Right atrium auricular region (tissue), 2 donors: ENCODE results near the gene OIT3. TPM values are rescaled to one million over a fixed set of nuclear protein-coding genes. Genes with fewer than 3 reads are reported as not detected.
A peak's percentile ranks its signal among the peaks of the same experiment; 100 is the strongest.

Source experiments
- DNase-seq: peaks from one replicate; pipeline ENCODE4 v3.0.0-alpha.2; 2019; ENCODE audit warnings: low spot score
- H3K27ac ChIP-seq, 2 donors: fragments of 200-600 bp; sonication (generic); 1 replicate in 1 of 2; 2 replicates in 1 of 2; pipeline ENCODE4 v1.5.1; 2016 to 2019
- H3K27me3 ChIP-seq, 2 donors: fragments of 200-600 bp; sonication (generic); one replicate each; pipeline versions ENCODE4 v1.5.1 to v1.6.0; 2017 to 2019
- H3K36me3 ChIP-seq: fragments of 200-600 bp; sonication (generic); one replicate; pipeline ENCODE4 v1.5.1; 2016
- H3K4me1 ChIP-seq, 2 donors: fragments of 200-600 bp; sonication (generic); one replicate each; pipeline versions ENCODE4 v1.5.1 to v1.6.0; 2017 to 2019
- H3K4me3 ChIP-seq, 2 donors: fragments of 200-600 bp; sonication (generic); 1 replicate in 1 of 2; 2 replicates in 1 of 2; pipeline ENCODE4 v1.5.1; 2017 to 2019; ENCODE audit warnings: mild to moderate bottlenecking in 1 of 2, moderate library complexity in 1 of 2
- H3K9me3 ChIP-seq, 2 donors: fragments of 200-600 bp; sonication (generic); one replicate each; pipeline ENCODE4 v1.5.1; 2019
- total RNA-seq, 2 donors: library from RNA; depleted of rRNA; stranded (reverse); fragments of >200 nt; gene quantifications; one replicate each; pipeline ENCODE4 v1.1.0, GENCODE V29; 2016
- TF ChIP-seq, protein P1 (sequence below), 2 donors: fragments of 200-600 bp; sonication (generic); IDR thresholded peaks; one replicate each; pipeline ENCODE4 v1.5.1; 2019; ENCODE audit warnings: antibody characterized with exemption in 2 of 2

The OIT3 gene
- total RNA-seq, 2 donors from 2014 or later: 0.30 to 0.67 TPM

GRCh38 chr10:72954596-72955554 lies 61.3 kb downstream of the OIT3 start, which contains the start of gene PLA2G12B:
TSS of gene PLA2G12B (minus strand) at chr10:72954806. CDS start at chr10:72954685, 121 bp downstream.
- Histone ChIP-seq H3K27me3 (no peaks in the 10 kb centered on the region), H3K9me3 (no peaks in the 10 kb centered on the region), H3K4me1 (no peaks in the 10 kb centered on the region), H3K27ac (peak within 1 kb of the TSS; percentile 74 to 96), H3K36me3 (no peaks in the 10 kb centered on the region), H3K4me3 (peak within 1 kb of the TSS in 1 of 2 donors; percentile 1)
- no peak for DNase-seq
- TF ChIP-seq, protein P1, sequence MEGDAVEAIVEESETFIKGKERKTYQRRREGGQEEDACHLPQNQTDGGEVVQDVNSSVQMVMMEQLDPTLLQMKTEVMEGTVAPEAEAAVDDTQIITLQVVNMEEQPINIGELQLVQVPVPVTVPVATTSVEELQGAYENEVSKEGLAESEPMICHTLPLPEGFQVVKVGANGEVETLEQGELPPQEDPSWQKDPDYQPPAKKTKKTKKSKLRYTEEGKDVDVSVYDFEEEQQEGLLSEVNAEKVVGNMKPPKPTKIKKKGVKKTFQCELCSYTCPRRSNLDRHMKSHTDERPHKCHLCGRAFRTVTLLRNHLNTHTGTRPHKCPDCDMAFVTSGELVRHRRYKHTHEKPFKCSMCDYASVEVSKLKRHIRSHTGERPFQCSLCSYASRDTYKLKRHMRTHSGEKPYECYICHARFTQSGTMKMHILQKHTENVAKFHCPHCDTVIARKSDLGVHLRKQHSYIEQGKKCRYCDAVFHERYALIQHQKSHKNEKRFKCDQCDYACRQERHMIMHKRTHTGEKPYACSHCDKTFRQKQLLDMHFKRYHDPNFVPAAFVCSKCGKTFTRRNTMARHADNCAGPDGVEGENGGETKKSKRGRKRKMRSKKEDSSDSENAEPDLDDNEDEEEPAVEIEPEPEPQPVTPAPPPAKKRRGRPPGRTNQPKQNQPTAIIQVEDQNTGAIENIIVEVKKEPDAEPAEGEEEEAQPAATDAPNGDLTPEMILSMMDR (IDR thresholded peaks at IDR 0.05): no peak

DNA sequence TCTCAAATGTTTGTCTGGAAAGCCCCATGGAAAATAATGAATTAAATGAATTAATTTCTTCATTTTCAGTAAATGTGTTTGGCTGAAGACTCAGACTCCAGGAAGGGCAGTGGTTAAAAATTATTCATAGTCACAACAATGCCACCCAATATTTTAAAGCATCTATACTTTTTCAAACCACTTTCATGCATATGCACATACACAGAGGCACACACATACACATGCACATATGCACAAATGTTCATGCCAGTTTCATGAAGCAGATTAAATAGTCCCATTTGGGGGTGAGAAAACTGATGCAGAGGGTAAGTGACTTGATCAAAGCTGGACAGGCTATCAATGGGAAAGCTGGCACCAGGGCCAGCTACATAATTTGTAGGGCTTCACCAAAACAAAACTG lies 62.5 kb downstream of the OIT3 start:
- TF ChIP-seq, protein P1 (IDR thresholded peaks at IDR 0.05): no peak
- H3K36me3 ChIP-seq: no peaks in the 10 kb centered on the region
- DNase-seq: no peak
- no peaks in the 10 kb centered on the region for H3K27me3 ChIP-seq
- no peak overlapping the region for H3K4me3 ChIP-seq
- no peaks in the 10 kb centered on the region for H3K9me3 ChIP-seq
- peak overlapping the region in 1 of 2 donors; percentile 96 for H3K27ac ChIP-seq
- H3K4me1 ChIP-seq: no peaks in the 10 kb centered on the region

DNA sequence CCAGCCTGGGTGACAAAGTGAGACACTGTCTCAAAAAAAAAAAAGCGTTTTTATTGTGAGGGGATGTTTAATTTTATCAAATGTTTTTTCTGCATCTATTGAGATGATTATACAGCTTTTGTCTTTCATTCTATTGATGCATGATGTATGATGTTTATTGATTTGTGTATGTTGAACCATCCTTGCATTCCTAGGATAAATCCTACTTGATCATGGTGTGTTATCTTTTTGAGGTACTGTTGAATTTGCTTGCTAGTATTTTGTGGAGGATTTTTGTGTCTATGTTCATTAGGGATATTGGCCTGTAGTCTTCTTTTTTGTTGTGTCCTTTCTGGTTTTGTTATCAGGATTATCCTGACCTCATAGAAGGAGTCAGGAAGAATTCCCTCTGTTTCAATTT lies 83.3 kb downstream of the OIT3 start:
- no peak for DNase-seq
- Histone ChIP-seq H3K27ac (no peak overlapping the region), H3K27me3 (no peaks in the 10 kb centered on the region), H3K36me3 (no peaks in the 10 kb centered on the region), H3K9me3 (peaks cover 4 to 47% of the 10 kb centered on the region in 2 donors), H3K4me1 (no peaks in the 10 kb centered on the region), H3K4me3 (no peak overlapping the region)
- TF ChIP-seq, protein P1 (IDR thresholded peaks at IDR 0.05): no peak

- no peak overlapping the region for H3K4me3 ChIP-seq
- DNase-seq: no peak
- H3K9me3 ChIP-seq: peaks cover 4 to 47% of the 10 kb centered on the region in 2 donors
- no peak overlapping the region for H3K27ac ChIP-seq
- H3K4me1 ChIP-seq: no peaks in the 10 kb centered on the region
- no peaks in the 10 kb centered on the region for H3K36me3 ChIP-seq
- no peaks in the 10 kb centered on the region for H3K27me3 ChIP-seq
- TF ChIP-seq, protein P1 (IDR thresholded peaks at IDR 0.05): no peak
These were observed 86.2 kb downstream of the OIT3 start for GRCh38 chr10:72979709-72980108.

GRCh38 chr10:72980348-72980747 lies 86.8 kb downstream of the OIT3 start:
- DNase-seq: no peak
- H3K36me3 ChIP-seq: no peaks in the 10 kb centered on the region

More at GRCh38 chr10:72980348-72980747, 86.8 kb downstream of the OIT3 start:
- Histone ChIP-seq H3K9me3 (peaks cover 4 to 45% of the 10 kb centered on the region in 2 donors), H3K27ac (no peak overlapping the region), H3K27me3 (no peaks in the 10 kb centered on the region), H3K4me1 (no peaks in the 10 kb centered on the region), H3K4me3 (no peak overlapping the region)
- TF ChIP-seq, protein P1 (IDR thresholded peaks at IDR 0.05): no peak
